Kidney (tissue), 14 donors: ENCODE data around the gene PKD1. TPM values are rescaled to one million over a fixed set of nuclear protein-coding genes. Genes with fewer than 3 reads are reported as not detected.

Experiments used
- DNase-seq, 5 donors: peaks; one replicate each; pipeline ENCODE4 v3.0.0-alpha.2; 2013 to 2020
- FAIRE-seq: peaks from 2 replicates; lab custom pipeline; 2012; peaks lifted over from hg19 to GRCh38; lab: Jason Lieb, UNC
- H3K27ac ChIP-seq, 2 donors: one replicate each; pipeline ENCODE4 v1.7.0; 2013; ENCODE audit warnings: low read depth in 2 of 2, low read length in 2 of 2, inconsistent platforms in 1 of 2
- H3K27me3 ChIP-seq: one replicate; pipeline ENCODE4 v1.7.1; 2013; ENCODE audit warnings: low read length, inconsistent platforms; ENCODE audit not compliant: control insufficient read depth, insufficient read depth
- H3K36me3 ChIP-seq, 3 donors: one replicate each; pipeline versions ENCODE4 v1.7.0 to v1.7.1; 2013; ENCODE audit warnings: low read length in 3 of 3, control low read depth in 1 of 3, inconsistent platforms in 1 of 3; ENCODE audit not compliant: insufficient read depth in 3 of 3, control insufficient read depth in 2 of 3
- H3K4me1 ChIP-seq, 3 donors: one replicate each; pipeline versions ENCODE4 v1.7.0 to v1.7.1; 2013; ENCODE audit warnings: low read length in 3 of 3, inconsistent platforms in 1 of 3, low read depth in 1 of 3; ENCODE audit not compliant: control insufficient read depth in 2 of 3, insufficient read depth in 2 of 3
- H3K4me3 ChIP-seq, 3 donors: one replicate each; pipeline versions ENCODE4 v1.7.0 to v1.8.1; 2013; ENCODE audit warnings: low read length in 3 of 3, control low read depth in 1 of 3, inconsistent platforms in 1 of 3
- H3K9ac ChIP-seq, 3 donors: one replicate each; pipeline versions ENCODE4 v1.7.0 to v1.7.1; 2013; ENCODE audit warnings: low read length in 3 of 3, control low read depth in 1 of 3, inconsistent platforms in 1 of 3
- H3K9me3 ChIP-seq, 3 donors: one replicate each; pipeline versions ENCODE4 v1.7.0 to v1.7.1; 2013; ENCODE audit warnings: low read length in 3 of 3, control low read depth in 1 of 3, inconsistent platforms in 1 of 3; ENCODE audit not compliant: control insufficient read depth in 2 of 3, insufficient read depth in 1 of 3
- CTCF ChIP-seq: IDR thresholded peaks from 3 replicates; pipeline ENCODE4 v1.5.1; 2012; ENCODE audit warnings: mild to moderate bottlenecking, moderate library complexity, borderline replicate concordance; ENCODE audit not compliant: insufficient read depth; ENCODE audit errors: extremely low read depth
- intact Hi-C: fragments of 100-400 bp; cut with DNase I; formaldehyde crosslinking; loops from one replicate; pipeline ENCODE4 v1.11.1; 2022
- polyA plus RNA-seq: library from polyadenylated mRNA; stranded (reverse); fragments of 350-450 nt; fragmentation: Illumina TruSeq; extraction: RNeasy Lipid Tissue Mini Kit (QIAGEN cat#74804); gene quantifications from one replicate; pipeline ENCODE4 v1.2.3, GENCODE V29; 2014; ENCODE audit warnings: low read depth, low replicate concordance; ENCODE audit not compliant: insufficient read depth
- total RNA-seq: library from RNA; stranded (reverse); fragmentation: NEBNext Ultra II Directional; extraction: Animal tissue kit (Norgen Biotek cat#: 25700); gene quantifications from one replicate; pipeline ENCODE4 v1.2.1, GENCODE V29; 2021
- donor health status: control.
- donor health status: control.
- donor health status: control.
- donor health status: control.
- donor health status: control.
- donor health status: DM: yes; HTN: yes; CAD: no.
- donor health status: Normal renal cell carcinoma (clear cell type).

PKD1 gene
- total and polyA plus RNA-seq, 2 donors from 2014 or later = 16.2 to 88.3 TPM

GRCh38 chr16:2070576-2071453 lies 64.9 kb downstream of the PKD1 start:
- Histone ChIP-seq H3K27ac (no peak overlapping the region), H3K9me3 (no peaks in the 10 kb centered on the region), H3K9ac (no peak overlapping the region), H3K27me3 (no peaks in the 10 kb centered on the region), H3K4me3 (no peak overlapping the region), H3K36me3 (peaks cover 2 to 40% (median 15%) of the 10 kb centered on the region in 3 donors), H3K4me1 (no peaks in the 10 kb centered on the region)
- no peak for FAIRE-seq
- no peak for TF ChIP-seq CTCF
- intact Hi-C loops = no loop called here
- DNase-seq = no peak

DNA sequence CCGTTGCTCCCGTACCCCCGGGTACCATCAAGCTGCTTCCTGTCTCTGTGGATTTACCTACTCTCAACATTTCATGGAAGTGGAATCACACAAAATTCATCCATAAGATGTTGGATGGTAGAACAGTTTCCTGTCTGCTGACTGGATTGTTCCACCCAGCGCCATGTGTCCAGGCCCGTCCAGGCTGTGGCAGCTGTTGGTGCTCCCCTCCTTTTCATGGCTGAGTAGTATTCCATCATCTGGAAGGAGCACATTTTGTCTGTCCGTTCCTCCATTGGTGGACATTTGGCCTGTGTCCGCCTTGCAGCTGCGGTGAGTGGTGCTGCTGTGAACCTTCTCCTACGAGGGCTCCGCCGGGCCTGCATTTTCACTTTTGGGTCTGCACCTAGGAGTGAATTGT lies 69.6 kb downstream of the PKD1 start:
- DNase-seq = no peak
- Histone ChIP-seq H3K9me3 (no peaks in the 10 kb centered on the region), H3K4me1 (no peaks in the 10 kb centered on the region), H3K27me3 (no peaks in the 10 kb centered on the region), H3K4me3 (no peak overlapping the region), H3K9ac (no peak overlapping the region), H3K27ac (no peak overlapping the region), H3K36me3 (peaks cover 2 to 35% (median 22%) of the 10 kb centered on the region in 3 donors)
- intact Hi-C loops = no loop called here
- no peak for TF ChIP-seq CTCF
- no peak for FAIRE-seq

DNA sequence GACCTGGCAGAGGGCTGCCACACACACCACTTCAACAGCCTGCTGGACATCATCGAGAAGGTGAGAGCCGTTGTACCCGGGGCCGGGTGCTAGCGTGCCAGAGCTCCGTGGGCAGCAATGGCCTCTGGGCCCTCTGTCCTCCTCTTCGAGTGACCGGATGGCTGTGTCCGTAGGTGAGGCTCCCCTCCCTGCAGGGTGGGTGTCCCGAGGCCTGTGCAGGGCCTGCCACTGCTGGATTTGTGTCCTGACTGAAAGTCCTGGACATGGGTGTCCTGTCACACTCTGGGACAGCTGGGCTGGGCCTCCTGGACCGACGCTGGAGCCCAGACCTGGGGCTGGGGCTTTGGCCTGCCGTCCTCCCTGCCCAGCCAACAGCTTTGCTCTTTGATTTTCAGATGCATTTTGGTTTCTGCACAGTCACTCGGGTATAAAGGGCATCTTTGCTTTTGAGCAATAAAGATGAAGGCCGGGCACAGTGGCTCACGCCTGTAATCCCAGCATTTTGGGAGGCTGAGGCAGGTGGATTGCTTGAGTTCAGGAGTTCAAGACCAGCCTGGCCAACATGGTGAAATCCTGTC lies 71.2 kb downstream of the PKD1 start:
- Histone ChIP-seq H3K27ac (no peak overlapping the region), H3K9me3 (no peaks in the 10 kb centered on the region), H3K4me1 (no peaks in the 10 kb centered on the region), H3K36me3 (peaks cover 2 to 36% (median 17%) of the 10 kb centered on the region in 3 donors), H3K27me3 (no peaks in the 10 kb centered on the region), H3K4me3 (no peak overlapping the region), H3K9ac (no peak overlapping the region)
- DNase-seq (no peak), FAIRE-seq (no peak)
- no peak for TF ChIP-seq CTCF
- intact Hi-C loops = no loop called here
